GM11168 (cell line): ENCODE data around the gene SLC38A4.
"Not testable (repeated sequence)": the region's sequence is repeated elsewhere in the genome, so short reads cannot be mapped to it uniquely, and the experiment has no call there.

Source experiments
- in situ Hi-C: fragments of 300-500 bp; cut with MboI; formaldehyde crosslinking; loops from one replicate; pipeline ENCODE4 v1.12.0; 2022; ENCODE audit warnings: low sequenced_read_pairs; ENCODE audit not compliant: unreplicated experiment

Gene SLC38A4

GRCh38 chr12:46825591-46826414 lies at the start of gene SLC38A4:
Gene SLC38A4 (minus strand): TSS chr12:46825997. CDS start chr12:46793071, 32,926 bp downstream.
- in situ Hi-C loops, result no loop called here

DNA sequence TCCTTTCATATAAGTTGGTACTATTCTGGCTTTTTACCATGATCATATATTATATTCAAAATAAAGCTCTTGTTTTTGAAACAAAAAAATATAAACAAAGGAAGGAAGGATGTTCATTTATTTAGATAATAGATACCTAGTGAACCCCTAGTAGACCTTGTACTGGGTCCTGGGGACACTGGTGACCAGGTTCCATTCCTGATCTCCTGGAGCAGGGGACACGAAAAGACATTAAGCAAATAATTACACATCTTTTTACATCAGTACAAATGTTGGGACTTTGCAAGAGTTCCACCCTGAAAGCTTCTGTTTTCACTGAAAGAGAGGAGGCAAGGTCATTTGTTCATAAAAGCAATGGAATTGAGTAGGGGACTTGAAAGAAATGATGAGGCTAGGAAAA lies 49.3 kb upstream of the SLC38A4 start:
- in situ Hi-C loops, result no loop called here

- in situ Hi-C loops, result no loop called here
These were observed 48.8 kb upstream of the SLC38A4 start for GRCh38 chr12:46874642-46875041.

GRCh38 chr12:46872135-46872534 lies 46.3 kb upstream of the SLC38A4 start:
- in situ Hi-C loops, result no loop called here

DNA sequence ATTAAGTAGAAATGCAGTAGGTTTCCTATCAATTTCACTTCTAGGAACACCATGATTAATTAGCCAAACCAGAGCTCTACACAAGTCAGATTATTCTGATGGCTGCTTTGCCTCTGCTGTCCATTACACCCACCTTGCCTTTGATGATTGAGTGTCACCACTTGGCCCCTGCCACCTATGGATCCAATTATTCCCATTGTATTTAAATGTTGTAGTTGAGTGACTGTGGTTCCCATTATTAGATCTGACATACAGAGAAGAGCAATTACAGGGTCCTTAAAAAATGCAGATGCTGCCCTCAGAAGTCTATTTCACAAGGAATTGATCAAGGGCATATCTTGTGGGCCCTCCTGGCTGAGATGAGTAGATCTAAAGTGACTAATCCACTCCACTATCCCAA lies 39.5 kb upstream of the SLC38A4 start:
- in situ Hi-C loops, result no loop called here

GRCh38 chr12:46858368-46858767 lies 32.6 kb upstream of the SLC38A4 start:
- in situ Hi-C loops, result no loop called here

- in situ Hi-C loops, result no loop called here
These were observed 31.7 kb upstream of the SLC38A4 start for GRCh38 chr12:46857486-46857885.

- in situ Hi-C loops, result no loop called here
These were observed 30.0 kb upstream of the SLC38A4 start for GRCh38 chr12:46855760-46856159.

DNA sequence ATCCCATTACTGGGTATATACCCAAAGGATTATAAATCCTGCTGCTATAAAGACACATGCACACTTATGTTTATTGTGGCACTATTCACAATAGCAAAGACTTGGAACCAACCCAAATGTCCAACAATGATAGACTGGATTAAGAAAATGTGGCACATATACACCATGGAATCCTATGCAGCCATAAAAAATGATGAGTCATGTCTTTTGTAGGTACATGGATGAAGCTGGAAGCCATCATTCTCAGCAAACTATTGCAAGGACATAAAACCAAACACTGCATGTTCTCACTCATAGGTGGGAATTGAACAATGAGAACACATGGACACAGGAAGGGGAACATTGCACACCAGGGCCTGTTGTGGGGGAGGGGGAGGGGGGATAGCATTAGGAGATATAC lies 28.4 kb upstream of the SLC38A4 start:
- in situ Hi-C loops, result not testable (repeated sequence)

DNA sequence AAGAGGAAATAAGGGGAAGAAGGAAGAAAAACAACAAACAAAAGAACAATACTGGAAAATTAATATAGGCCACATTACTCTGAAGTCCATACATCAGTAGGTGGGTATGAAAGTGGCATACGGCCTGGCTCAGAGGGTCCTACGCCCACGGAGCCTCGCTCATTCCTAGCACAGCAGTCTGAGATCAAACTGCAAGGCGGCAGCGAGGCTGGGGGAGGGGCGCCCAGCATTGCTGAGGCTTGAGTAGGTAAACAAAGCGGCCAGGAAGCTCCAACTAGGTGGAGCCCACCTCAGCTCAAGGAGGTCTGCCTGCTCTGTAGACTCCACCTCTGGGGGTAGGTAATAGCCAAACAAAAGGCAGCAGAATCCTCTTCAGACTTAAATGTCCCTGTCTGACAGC lies 23.0 kb upstream of the SLC38A4 start:
- in situ Hi-C loops, result not testable (repeated sequence)

- in situ Hi-C loops, result no loop called here
These were observed 21.2 kb upstream of the SLC38A4 start for GRCh38 chr12:46847001-46847400.

DNA sequence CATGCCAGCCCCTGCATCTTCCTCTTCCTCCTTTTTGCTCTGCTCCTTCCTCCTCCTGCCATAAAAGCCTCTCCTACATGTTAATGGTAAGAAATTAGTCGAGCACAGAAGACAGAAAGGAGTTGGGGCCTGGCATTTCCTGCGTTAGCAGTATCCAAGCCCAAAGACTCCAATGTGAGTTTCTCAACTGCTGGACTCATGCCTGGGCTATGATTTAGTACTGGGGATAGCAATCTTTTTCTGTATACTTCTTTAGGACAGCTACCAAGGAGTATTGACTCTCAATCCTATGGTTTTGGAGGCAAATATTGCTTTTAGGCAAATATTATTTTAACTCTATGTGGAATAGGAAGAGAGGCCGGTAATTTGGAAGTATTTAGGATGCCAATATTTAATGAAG lies 18.0 kb upstream of the SLC38A4 start:
- in situ Hi-C loops, result no loop called here

DNA sequence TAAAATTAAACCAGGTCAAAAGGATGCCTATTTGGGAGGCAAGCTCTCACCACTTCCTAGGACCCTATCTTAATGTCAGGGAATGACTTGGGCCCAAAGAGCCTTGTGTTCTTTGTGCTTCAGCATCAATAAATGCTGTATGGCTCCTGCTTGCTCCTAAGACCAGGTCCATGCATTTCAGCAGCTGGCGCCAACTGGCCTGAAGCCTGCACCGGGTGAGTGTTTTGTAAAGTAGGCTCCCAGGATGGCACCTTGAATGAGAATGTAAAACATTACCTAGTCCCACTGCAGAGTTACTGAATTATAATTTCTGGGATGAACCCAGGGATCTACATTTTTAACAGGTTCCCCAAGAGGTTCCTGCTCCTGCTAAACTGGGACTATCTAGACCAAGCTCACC lies 16.1 kb upstream of the SLC38A4 start:
- in situ Hi-C loops, result no loop called here

DNA sequence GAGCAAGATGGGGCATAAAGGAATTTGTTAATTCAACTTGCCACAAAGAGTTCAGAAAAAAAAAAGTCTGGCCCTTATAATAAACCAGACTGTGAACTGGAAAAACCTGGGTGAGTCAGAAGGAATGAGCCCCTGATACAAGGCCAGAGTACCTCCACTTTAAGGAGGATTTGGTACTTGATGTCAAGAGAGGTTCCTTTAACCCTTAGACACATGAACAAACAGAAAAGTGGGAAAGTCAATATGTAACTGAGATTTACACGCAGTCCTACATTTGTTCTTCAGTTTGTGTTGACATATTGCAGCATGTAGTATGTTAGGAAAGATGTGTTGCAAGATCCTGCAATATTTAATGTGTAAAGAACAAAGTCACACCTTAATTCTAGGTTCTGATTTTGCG lies 14.2 kb upstream of the SLC38A4 start:
- in situ Hi-C loops, result no loop called here

GRCh38 chr12:46839232-46839631 lies 13.4 kb upstream of the SLC38A4 start:
- in situ Hi-C loops, result no loop called here

DNA sequence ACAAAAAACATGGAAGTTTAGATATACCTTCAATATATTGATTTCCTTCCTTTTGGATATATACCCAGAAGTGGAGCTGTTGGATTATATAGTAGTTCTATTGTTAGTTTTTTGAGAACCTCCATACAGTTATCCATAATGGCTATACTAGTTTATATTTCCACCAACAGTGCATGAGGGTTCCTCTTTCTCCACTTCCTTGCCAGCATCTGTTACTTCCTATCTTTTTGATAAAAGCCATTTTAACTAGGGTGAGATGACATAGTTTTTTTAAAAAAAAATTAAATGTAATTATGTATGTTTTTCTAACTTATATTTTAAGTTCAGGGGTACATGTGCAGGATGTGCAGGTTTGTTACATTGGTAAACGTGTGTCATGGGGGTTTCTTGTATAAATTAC lies 10.0 kb upstream of the SLC38A4 start:
- in situ Hi-C loops, result no loop called here

- in situ Hi-C loops, result no loop called here
These were observed 6.4 kb upstream of the SLC38A4 start for GRCh38 chr12:46832130-46832704.

GRCh38 chr12:46831335-46832129 lies 5.7 kb upstream of the SLC38A4 start:
- in situ Hi-C loops, result no loop called here

DNA sequence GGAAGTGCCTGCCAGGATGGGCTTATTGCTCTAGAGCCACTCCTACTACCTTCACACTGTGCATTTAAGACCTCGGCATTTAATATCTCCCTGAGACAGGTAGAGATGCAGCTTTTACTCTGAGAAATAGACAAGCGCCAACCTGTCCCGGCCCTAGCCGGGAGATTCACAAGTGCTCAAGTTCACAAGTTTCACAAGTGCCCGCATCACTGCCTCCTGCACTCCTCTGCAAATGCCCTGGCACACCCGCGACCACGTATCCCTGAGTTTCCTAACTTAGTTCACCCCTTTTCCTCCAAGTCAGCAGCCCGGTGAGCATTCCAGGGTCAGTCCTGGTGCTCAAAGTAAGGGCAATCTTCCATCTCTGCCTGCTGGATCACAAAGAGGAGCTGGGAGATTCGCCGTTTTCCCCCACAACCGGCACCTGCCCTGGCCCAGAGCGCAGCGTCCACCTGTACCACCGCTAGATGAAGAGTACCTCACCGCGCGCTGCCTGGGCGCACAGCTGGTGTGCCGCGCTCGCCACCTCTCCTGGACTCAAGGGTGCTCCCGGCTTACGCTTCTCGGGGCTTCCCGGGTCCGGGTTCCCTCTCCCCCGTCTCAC lies 5.0 kb upstream of the SLC38A4 start:
- in situ Hi-C loops, result no loop called here

GRCh38 chr12:46824709-46825108 lies 1.1 kb downstream of the SLC38A4 start:
- in situ Hi-C loops, result no loop called here

GRCh38 chr12:46818642-46819041 lies 7.2 kb downstream of the SLC38A4 start:
- in situ Hi-C loops, result no loop called here
